K562 (cell line): ENCODE results near the gene PHC3. TPM values are rescaled to one million over a fixed set of nuclear protein-coding genes. Genes with fewer than 3 reads are reported as not detected.

Experiments
- ATAC-seq: fragments of 200-7000 bp; cut with Tn5 transposase; 3 replicates; pipeline ENCODE4 v1.9.1; 2020; ENCODE audit warnings: moderate library complexity
- BruUV-seq: library from RNA; stranded (reverse); fragments of 400-500 nt; replicated peaks from 2 replicates; lab custom pipeline; 2021; lab: Mats Ljungman, UMichigan
- CTCF ChIA-PET: fragments of 300-600 bp; formaldehyde crosslinking; extraction: SDS; loops from one replicate; lab custom pipeline; 2021; ENCODE audit warnings: low intra/inter-chr PET ratio; lab: Yijun Ruan, JAX
- POLR2A ChIA-PET: fragments of 300-600, 350-650 bp; sonication (Branson Sonifier 250); formaldehyde crosslinking; extraction: SDS; loops from one replicate; lab custom pipeline; 2021; ENCODE audit warnings: antibody characterized with exemption, inconsistent platforms; lab: Yijun Ruan, JAX
- DNase-seq, 4 experiments: peaks; one replicate each; pipeline versions ENCODE4 v3.0.0 to v3.0.0-alpha.2; 2011 to 2018; ENCODE audit warnings: low spot score in 3 of 4, mixed read lengths in 3 of 4; ENCODE audit errors: extremely low read depth in 1 of 4
- FAIRE-seq: peaks from 2 replicates; lab custom pipeline; 2011; peaks lifted over from hg19 to GRCh38; lab: Jason Lieb, UNC
- H2AFZ ChIP-seq: 2 replicates; pipeline ENCODE4 v1.6.0; 2011; ENCODE audit warnings: low read depth, low read length, control low read depth, inconsistent platforms
- H3K27ac ChIP-seq: fragments of 200-600 bp; 3 replicates; pipeline ENCODE4 v1.8.0; 2011; ENCODE audit warnings: low read depth, mild to moderate bottlenecking, control low read depth, inconsistent platforms, low read length, moderate library complexity, mixed read lengths; ENCODE audit errors: extremely low read depth
- H3K27me3 ChIP-seq, 2 experiments: fragments of 300-600 bp in 1 of 2; 2 replicates in 1 of 2; 3 replicates in 1 of 2; pipeline versions ENCODE4 v1.6.0 to v1.8.0; 2011; ENCODE audit warnings: inconsistent platforms in 2 of 2, low read length in 2 of 2, mild to moderate bottlenecking in 1 of 2, mixed read lengths in 1 of 2, moderate library complexity in 1 of 2; ENCODE audit not compliant: control insufficient read depth in 2 of 2, insufficient read depth in 2 of 2
- H3K36me3 ChIP-seq: fragments of 300-600 bp; 3 replicates; pipeline ENCODE4 v1.8.0; 2011; ENCODE audit warnings: mild to moderate bottlenecking, low read length, inconsistent platforms; ENCODE audit not compliant: control insufficient read depth, insufficient read depth
- H3K4me1 ChIP-seq, 2 experiments: fragments of 200-600 bp in 1 of 2; replicated peaks in 1 of 2; 2 replicates in 1 of 2; 3 replicates in 1 of 2; pipeline versions ENCODE4 v1.5.1 to v1.8.0; 2011; ENCODE audit warnings: inconsistent platforms in 2 of 2, low read length in 2 of 2, mild to moderate bottlenecking in 1 of 2, mixed read lengths in 1 of 2, moderate library complexity in 1 of 2; ENCODE audit not compliant: control insufficient read depth in 2 of 2, insufficient read depth in 2 of 2
- H3K4me2 ChIP-seq: 2 replicates; pipeline ENCODE4 v1.6.1; 2011; ENCODE audit warnings: low read length, control low read depth, inconsistent platforms, mixed read lengths; ENCODE audit not compliant: insufficient read depth
- H3K4me3 ChIP-seq: fragments of 200-600 bp; sonication (generic), shearing (Covaris generic); 2 replicates; pipeline ENCODE4 v1.5.1; 2016; ENCODE audit warnings: control low read depth, inconsistent platforms
- H3K79me2 ChIP-seq: fragments of 200-600 bp; 3 replicates; pipeline ENCODE4 v1.8.0; 2011; ENCODE audit warnings: low read length, inconsistent platforms; ENCODE audit not compliant: control insufficient read depth, insufficient read depth
- H3K9ac ChIP-seq, 2 experiments: 2 replicates each; pipeline versions ENCODE4 v1.6.0 to v1.6.1; 2011; ENCODE audit warnings: low read depth in 2 of 2, low read length in 2 of 2, control low read depth in 1 of 2, inconsistent platforms in 1 of 2, mild to moderate bottlenecking in 1 of 2, mixed read lengths in 1 of 2; ENCODE audit not compliant: insufficient read depth in 1 of 2
- H3K9me1 ChIP-seq: one replicate; pipeline ENCODE4 v1.6.0; 2011; ENCODE audit warnings: inconsistent platforms, mild to moderate bottlenecking, low read length, moderate library complexity; ENCODE audit not compliant: control insufficient read depth, insufficient read depth
- H3K9me3 ChIP-seq: replicated peaks from 2 replicates; pipeline ENCODE4 v1.5.1; 2011; ENCODE audit warnings: low read depth, low read length, inconsistent platforms; ENCODE audit not compliant: control insufficient read depth, insufficient read depth
- H4K20me1 ChIP-seq: replicated peaks from 2 replicates; pipeline ENCODE4 v1.6.1; 2011; ENCODE audit warnings: low read length, inconsistent platforms, mixed read lengths; ENCODE audit not compliant: control insufficient read depth, insufficient read depth
- ARID1B ChIP-seq: fragments of 450-650 bp; IDR thresholded peaks from 2 replicates; pipeline ENCODE4 v1.6.1; 2016; ENCODE audit warnings: antibody characterized with exemption, mild to moderate bottlenecking, inconsistent platforms
- BCL6 ChIP-seq: fragments of 250-450 bp; sonication (Bioruptor Pico); IDR thresholded peaks from 2 replicates; pipeline ENCODE4 v1.4.0; 2020
- CC2D1A ChIP-seq: fragments of 450-650 bp; IDR thresholded peaks from 2 replicates; pipeline ENCODE4 v1.6.1; 2017; ENCODE audit warnings: mild to moderate bottlenecking
- FOXP1 ChIP-seq: sonication (generic); formaldehyde crosslinking; IDR thresholded peaks from 2 replicates; pipeline ENCODE4 v1.8.0; 2022; ENCODE audit warnings: mild to moderate bottlenecking, missing genetic modification reagents
- HNRNPK ChIP-seq: fragments of 200-400 bp; formaldehyde crosslinking; IDR thresholded peaks from one replicate; pipeline ENCODE4 v1.6.1; 2018; ENCODE audit warnings: mild to moderate bottlenecking, low read depth, low read length; ENCODE audit not compliant: poor library complexity, severe bottlenecking
- LARP7 ChIP-seq: fragments of 450-650 bp; IDR thresholded peaks from 2 replicates; pipeline ENCODE4 v1.6.1; 2016
- NR4A1 ChIP-seq, 2 experiments: fragments of 250-450 bp in 1 of 2; fragments of 450-650 bp in 1 of 2; sonication (Bioruptor Pico) in 1 of 2; IDR thresholded peaks; 2 replicates each; pipeline versions ENCODE4 v1.4.0 to v1.6.1; 2016 to 2020; ENCODE audit warnings: mild to moderate bottlenecking in 2 of 2, missing compliant biosample characterization in 1 of 2, missing genetic modification characterization in 1 of 2, moderate library complexity in 1 of 2
- SIX5 ChIP-seq, 2 experiments: IDR thresholded peaks; 2 replicates each; pipeline ENCODE4 v1.6.1; 2011; ENCODE audit warnings: low read length in 2 of 2, borderline replicate concordance in 1 of 2, low read depth in 1 of 2, mild to moderate bottlenecking in 1 of 2, moderate library complexity in 1 of 2; ENCODE audit not compliant: insufficient read depth in 1 of 2
- SOX6 ChIP-seq: fragments of 450-650 bp; IDR thresholded peaks from 2 replicates; pipeline ENCODE4 v1.6.1; 2014; ENCODE audit warnings: mild to moderate bottlenecking
- SPI1 ChIP-seq: IDR thresholded peaks from 2 replicates; pipeline ENCODE4 v1.6.1; 2011; ENCODE audit warnings: low read depth, low read length, control low read depth, borderline replicate concordance
- ZNF217 ChIP-seq: sonication (generic); formaldehyde crosslinking; IDR thresholded peaks from 2 replicates; pipeline ENCODE4 v1.8.0; 2022; ENCODE audit warnings: mild to moderate bottlenecking, missing genetic modification reagents
- WGBS: fragments of 100-300 bp; shearing (Covaris generic); methylation state at CpG from one replicate; pipeline ENCODE4 v1.1.6; 2016; ENCODE audit warnings: low coverage, mixed read lengths; ENCODE audit not compliant: insufficient coverage; ENCODE audit errors: missing lambda C conversion rate; 5-methylcytosine and 5-hydroxymethylcytosine counted together
- in situ Hi-C: fragments of 300-500 bp; cut with MboI; formaldehyde crosslinking; loops from 4 replicates; pipeline ENCODE4 v1.15.0; 2018; ENCODE audit warnings: inconsistent platforms, mixed read lengths
- intact Hi-C: fragments of 100-400 bp; cut with micrococcal nuclease; formaldehyde crosslinking; loops from 2 replicates; pipeline ENCODE4 v1.14.2; 2022
- polyA plus RNA-seq, 8 experiments: library from polyadenylated mRNA; depleted of rRNA in 4 of 8; stranded (reverse) in 5 of 8; unstranded in 3 of 8; fragments of >200 nt; fragmentation: Nextera tagmentation in 2 of 8; fragmentation: Illumina TruSeq in 1 of 8; extraction: Ambion mirVana in 2 of 8; extraction: Trizol in 1 of 8; gene quantifications; 2 replicates each; pipeline versions ENCODE4 v1.2.1 to v1.2.3, GENCODE V29; 2011 to 2014; ENCODE audit warnings: inconsistent platforms in 1 of 8, missing spikeins in 1 of 8
- total RNA-seq, 7 experiments: library from RNA; depleted of rRNA in 6 of 7; stranded (reverse); fragments of >200 nt in 6 of 7; fragmentation: Illumina TruSeq in 2 of 7; extraction: Trizol in 2 of 7; gene quantifications; 2 replicates each; pipeline versions ENCODE4 v1.2.1 to v1.2.3, GENCODE V29; 2011 to 2021; ENCODE audit warnings: low replicate concordance in 1 of 7
- TF ChIP-seq, protein P1 (sequence below): fragments of 250-450 bp; sonication (Bioruptor Pico); IDR thresholded peaks from 2 replicates; pipeline ENCODE4 v1.4.0; 2020

Gene PHC3
- total and polyA plus RNA-seq, 9 of the 15 experiments (the other 6 are each of a cell fraction or from before 2014, with no cell fraction given) = 3.1 to 21.6 (median 10.5) TPM

DNA sequence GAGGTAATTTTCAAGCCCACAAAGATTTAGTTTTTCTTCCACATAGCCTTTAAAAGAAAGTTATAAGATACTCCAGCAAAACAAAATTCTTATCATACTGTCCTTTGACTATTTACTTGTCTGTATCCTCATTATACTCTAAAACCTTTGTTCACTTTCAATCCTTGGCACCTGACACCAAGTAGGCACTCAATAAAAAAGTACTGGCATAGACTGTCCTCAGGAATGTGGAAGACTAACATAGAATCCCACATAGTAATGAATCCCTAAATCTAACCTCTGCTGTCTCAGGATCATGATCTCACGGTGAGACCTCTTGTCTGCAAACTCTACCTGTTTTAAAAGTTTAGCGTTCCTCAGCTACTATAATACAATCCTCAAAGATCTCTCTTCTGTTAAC is 21.6 kb downstream of the PHC3 start:
- H2AFZ ChIP-seq = no peak overlapping the region
- 91% methylated on average over 2 of the region's 2 CpGs for WGBS
- peaks cover 56% of the 10 kb centered on the region for H3K36me3 ChIP-seq

More for the DNA sequence above, 21.6 kb downstream of the PHC3 start:
- FAIRE-seq (no peak), DNase-seq (no peak), ATAC-seq (no peak)
- no peak overlapping the region for H3K9ac ChIP-seq
- ChIA-PET POLR2A (interaction anchor here (0.6 kb wide), 1 partner anchor 107 kb away, joined by 3 read pairs; no protein-coding TSS in a partner anchor), CTCF (no interaction called here)
- no peak overlapping the region for H3K4me2 ChIP-seq
- no peaks in the 10 kb centered on the region for H3K27me3 ChIP-seq
- BruUV-seq = TSS peak; percentile 14
- H3K79me2 ChIP-seq = peaks cover 58% of the 10 kb centered on the region
- H3K9me1 ChIP-seq = no peaks in the 10 kb centered on the region
- no peaks in the 10 kb centered on the region for H4K20me1 ChIP-seq
- intact Hi-C loops = no loop called here
- in situ Hi-C loops = no loop called here
- H3K9me3 ChIP-seq = no peaks in the 10 kb centered on the region
- peaks cover 3 to 4% of the 10 kb centered on the region in 2 experiments; a peak in 3 of 5 replicates for H3K4me1 ChIP-seq
- no peak for TF ChIP-seq SOX6
- TF ChIP-seq ARID1B = no peak
- TF ChIP-seq, protein P1, sequence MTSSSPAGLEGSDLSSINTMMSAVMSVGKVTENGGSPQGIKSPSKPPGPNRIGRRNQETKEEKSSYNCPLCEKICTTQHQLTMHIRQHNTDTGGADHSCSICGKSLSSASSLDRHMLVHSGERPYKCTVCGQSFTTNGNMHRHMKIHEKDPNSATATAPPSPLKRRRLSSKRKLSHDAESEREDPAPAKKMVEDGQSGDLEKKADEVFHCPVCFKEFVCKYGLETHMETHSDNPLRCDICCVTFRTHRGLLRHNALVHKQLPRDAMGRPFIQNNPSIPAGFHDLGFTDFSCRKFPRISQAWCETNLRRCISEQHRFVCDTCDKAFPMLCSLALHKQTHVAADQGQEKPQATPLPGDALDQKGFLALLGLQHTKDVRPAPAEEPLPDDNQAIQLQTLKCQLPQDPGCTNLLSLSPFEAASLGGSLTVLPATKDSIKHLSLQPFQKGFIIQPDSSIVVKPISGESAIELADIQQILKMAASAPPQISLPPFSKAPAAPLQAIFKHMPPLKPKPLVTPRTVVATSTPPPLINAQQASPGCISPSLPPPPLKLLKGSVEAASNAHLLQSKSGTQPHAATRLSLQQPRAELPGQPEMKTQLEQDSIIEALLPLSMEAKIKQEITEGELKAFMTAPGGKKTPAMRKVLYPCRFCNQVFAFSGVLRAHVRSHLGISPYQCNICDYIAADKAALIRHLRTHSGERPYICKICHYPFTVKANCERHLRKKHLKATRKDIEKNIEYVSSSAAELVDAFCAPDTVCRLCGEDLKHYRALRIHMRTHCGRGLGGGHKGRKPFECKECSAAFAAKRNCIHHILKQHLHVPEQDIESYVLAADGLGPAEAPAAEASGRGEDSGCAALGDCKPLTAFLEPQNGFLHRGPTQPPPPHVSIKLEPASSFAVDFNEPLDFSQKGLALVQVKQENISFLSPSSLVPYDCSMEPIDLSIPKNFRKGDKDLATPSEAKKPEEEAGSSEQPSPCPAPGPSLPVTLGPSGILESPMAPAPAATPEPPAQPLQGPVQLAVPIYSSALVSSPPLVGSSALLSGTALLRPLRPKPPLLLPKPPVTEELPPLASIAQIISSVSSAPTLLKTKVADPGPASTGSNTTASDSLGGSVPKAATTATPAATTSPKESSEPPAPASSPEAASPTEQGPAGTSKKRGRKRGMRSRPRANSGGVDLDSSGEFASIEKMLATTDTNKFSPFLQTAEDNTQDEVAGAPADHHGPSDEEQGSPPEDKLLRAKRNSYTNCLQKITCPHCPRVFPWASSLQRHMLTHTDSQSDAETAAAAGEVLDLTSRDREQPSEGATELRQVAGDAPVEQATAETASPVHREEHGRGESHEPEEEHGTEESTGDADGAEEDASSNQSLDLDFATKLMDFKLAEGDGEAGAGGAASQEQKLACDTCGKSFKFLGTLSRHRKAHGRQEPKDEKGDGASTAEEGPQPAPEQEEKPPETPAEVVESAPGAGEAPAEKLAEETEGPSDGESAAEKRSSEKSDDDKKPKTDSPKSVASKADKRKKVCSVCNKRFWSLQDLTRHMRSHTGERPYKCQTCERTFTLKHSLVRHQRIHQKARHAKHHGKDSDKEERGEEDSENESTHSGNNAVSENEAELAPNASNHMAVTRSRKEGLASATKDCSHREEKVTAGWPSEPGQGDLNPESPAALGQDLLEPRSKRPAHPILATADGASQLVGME (CRISPR knock-in tag) = no peak
- TF ChIP-seq FOXP1 = no peak
- TF ChIP-seq ZNF217 (CRISPR knock-in tag) = no peak
- TF ChIP-seq BCL6 (CRISPR knock-in tag) = no peak
- no peak for TF ChIP-seq CC2D1A
- no peak for TF ChIP-seq LARP7
- no peak for TF ChIP-seq HNRNPK
- no peak for TF ChIP-seq SIX5 (IDR thresholded peaks at IDR 0.05; ENCODE audit: borderline replicate concordance in 1 of 2, insufficient read depth in 1 of 2, low read depth in 1 of 2, low read length in 2 of 2)
- no peak for TF ChIP-seq NR4A1 (CRISPR knock-in tag; IDR thresholded peaks at IDR 0.05)
- TF ChIP-seq NR4A1 (tag; IDR thresholded peaks at IDR 0.05) = no peak
- TF ChIP-seq SPI1 = no peak
- no peak overlapping the region for H3K4me3 ChIP-seq
- no peak overlapping the region for H3K27ac ChIP-seq
